ELR (cell line): Measurements from ENCODE around the gene WNT11.

ENCODE experiments used
- DNase-seq: peaks from one replicate; pipeline ENCODE4 v3.0.0-alpha.2; 2015; ENCODE audit warnings: low read depth

The WNT11 gene

DNA sequence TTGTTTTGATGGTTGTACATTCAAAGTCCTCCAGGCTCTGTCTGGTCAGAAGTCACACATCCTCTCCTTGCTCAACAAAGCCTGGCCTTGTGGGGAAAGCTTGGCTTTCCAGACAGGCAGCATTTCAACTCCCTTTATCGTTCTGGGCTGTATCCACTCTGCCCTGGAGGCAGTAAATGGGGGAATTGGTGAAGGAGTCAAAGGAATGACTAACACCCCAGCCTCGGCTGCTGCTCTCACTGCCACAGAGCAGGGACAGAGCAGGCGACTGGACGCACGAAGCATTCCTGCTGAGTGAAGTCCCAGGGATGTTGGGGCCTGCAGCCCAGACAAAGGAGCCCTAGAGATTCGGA lies 52.8 kb downstream of the WNT11 start:
- peak; percentile 75 for DNase-seq

DNA sequence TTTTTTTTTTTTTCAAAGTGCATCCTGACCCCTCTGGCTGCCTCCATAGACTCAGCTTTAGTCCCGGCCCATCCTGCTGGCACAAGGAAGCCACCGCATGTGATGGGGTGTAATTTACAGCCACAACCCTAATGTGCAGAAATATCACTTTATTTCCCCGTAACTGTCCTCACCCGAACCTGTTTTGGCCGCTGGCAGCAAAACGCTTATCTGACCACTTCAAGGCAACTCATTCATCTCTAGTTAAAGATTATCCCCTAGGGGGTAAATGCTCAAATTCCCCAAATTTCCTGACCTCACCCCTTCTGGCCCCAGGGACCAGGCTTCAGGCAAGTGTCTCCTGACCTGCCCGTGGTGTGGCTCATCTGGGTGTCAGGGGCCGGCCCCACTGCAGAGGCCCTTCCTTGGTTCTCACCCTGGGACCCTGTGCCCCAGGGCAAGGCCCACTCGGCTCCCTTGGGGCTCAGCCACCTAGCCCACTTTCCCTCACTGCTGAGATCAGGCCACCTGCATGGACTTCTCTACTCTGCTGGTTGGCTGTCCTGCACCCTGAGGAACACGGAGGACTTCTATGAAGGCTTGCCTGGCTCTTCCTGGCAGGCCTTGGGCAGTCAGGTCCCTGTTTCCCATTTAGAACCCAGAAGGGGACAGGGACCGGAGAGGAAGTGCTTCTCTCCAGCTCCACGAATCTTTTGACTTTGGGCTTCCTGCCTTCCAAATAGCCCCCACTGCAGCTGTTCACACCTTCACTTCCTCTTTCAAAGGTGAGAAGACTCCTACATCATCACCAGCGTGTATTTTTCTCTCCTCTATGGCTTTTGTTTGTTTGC lies 53.3 kb downstream of the WNT11 start:
- no peak for DNase-seq

DNA sequence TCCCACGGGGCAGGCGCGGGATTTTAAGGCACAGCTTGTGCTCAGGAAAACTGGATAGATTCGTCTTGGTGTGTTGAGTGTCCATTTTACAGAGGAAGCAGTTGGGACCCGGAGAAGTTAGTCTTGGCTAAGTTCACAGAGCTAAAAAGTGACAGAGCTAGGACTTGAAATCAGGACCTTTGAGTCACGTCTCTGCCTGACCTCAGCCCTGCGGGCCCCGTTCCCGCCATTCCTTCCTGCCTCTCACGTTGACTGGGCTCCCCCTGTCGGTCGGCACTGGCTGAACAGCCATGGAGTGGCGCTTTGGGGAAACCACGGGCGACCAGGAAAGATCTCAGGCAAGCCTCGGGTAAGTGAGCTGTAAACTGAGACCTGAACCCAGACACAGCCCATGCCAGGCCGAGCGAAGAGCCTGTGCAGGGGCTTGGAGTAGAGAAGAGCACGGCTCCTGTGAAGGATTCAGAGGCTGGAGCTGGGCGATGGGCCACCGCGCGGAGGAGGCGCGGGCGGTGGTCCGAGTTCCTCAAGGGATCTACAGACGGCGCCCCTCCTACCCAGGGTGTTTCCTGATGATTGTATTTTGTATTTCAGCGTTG lies 54.1 kb downstream of the WNT11 start:
- DNase-seq: peak; percentile 68

DNA sequence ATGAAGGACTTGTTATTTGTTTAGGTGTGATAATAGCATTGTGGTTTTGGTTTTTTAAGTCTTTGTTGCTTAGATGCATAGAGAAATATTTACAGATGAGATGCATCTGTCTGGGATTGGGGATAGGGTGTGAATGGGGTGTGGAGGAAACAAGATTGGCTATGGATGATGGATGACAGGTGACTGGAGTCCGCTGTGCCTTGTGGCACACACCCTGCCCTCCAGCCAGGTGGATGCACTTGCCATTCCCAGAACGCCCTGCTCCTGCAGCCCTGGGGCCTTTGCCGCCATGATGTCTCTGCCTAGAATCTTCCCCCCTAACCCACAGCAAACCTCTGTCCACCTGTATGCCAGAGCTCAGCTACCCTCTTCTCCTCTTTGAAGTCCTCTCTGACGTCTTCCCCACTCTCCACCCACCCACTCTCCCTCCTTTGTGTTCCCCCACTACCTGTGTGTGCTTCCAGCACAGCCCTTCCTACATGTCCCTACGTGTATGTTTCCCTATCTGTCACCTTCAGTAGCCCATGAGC lies 54.7 kb downstream of the WNT11 start:
- no peak for DNase-seq

DNA sequence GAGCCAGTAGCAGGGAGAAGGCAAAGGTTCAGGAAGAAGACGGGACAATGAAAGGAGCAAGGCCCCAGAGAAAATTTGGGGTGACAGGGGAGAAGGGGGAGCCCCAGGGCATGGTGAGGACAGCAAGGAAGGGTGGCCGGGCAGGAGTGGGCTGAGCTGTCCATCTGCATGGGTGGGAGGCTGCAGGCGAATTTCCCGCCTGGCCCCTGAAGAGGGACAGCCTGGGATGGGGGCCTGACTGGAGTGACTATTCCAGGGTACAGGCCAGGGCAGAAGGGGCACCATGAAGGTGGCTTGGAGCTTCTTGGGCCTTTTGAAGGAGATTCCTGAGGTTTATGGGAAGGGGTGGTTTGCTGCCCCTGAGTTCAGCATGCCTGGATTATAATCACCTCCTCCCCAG lies 56.2 kb downstream of the WNT11 start:
- DNase-seq: no peak

DNA sequence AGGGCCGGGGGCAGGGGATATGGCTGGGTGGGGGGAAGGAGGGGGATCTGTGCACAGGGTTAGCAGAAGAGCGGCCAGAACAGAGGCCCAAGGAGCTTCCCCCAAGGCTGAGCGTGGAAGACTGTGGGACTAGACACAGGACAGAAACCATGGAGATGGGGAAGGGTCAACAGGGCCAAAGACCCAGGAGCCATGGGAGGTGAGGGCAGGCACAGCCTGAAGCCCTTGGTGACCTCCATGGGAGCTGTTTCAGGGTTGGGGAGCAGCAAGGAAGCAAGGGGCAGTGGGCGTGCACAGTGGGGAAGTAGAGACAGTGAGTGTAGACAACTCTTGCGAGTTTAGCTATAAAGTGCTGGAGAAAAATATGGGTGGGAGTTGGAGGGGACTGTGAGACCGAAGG lies 56.6 kb downstream of the WNT11 start:
- no peak for DNase-seq

DNA sequence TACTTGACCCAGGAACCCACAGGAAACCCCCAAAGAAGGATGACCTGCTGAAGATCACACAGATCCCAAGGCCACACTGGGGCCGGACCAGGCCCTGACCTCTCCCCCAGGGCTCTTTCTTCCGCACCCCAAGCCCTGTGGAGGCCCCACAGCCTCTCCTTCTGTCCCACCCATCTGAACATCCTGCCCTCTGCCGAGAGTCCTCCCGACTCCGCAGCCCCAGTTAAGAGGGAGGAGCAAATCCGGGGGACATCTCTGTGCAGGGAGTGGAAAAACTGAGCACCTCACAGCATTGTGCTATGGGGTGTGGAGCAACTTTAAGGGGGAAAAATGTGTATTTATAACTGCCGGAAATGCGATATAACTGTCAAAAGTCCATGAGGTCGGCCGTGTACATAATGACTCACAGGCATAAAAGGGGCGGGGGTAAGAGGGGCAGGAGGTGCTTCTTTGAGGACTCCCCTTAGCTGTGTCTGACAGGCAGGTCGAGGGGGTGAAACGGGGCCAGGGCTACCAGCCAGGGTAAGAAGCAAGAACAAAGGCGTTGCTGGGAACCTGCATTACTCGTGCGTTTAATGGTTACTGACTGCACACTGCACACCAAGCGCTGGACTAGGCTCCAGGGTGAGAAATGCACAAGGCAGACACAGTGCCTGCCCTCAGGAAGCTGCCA lies 57.2 kb downstream of the WNT11 start:
- DNase-seq: no peak

DNA sequence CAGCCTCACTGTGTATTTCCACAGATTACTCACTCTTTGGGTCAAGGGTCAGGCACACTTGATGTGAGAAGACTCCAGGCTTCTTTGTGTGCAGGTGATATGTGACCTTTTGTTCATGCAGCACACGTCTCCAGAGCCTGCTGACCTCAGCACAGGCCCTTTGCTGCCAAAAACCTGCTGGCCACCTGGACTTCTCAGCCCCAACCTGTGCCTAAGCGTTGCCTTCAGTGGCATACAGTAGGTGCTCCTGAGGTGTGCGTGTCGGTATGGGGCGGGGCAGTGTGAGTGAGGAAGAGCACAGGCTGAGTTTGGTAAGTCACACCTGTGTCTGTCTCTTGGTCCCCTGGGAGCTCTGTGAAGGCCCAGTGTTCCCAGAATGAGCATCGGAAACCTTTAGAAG lies 58.1 kb downstream of the WNT11 start:
- no peak for DNase-seq

DNA sequence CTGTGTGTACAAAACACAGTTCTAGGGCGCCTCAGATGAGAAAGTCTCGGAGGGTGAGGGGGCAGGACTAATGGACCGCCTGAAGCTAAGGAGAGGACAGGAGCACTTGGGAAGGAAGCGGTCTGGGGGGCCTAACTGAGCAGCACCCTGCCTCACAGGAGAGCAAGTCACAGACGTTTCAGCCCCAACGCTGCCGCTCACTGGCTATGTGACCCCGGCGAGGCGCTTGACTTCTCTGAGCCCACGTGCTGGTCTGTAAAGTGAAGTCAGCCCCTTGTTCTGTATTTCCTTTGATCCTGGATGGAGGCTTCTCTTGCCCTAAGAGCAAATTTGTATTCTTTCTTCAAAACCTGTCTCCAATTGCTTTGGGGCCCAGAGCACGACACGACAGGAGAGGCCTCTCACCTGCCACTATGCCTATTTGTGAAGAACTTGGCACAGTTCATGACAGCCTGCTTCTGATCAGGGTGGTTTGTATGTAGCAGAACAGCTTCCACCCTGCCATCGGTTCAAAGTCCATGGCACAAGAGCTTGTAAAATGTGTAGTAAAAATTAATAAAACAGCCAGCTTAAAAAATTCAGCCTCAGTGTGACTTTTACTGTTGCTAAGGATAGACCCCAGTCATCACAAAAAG lies 59.1 kb downstream of the WNT11 start:
- no peak for DNase-seq

DNA sequence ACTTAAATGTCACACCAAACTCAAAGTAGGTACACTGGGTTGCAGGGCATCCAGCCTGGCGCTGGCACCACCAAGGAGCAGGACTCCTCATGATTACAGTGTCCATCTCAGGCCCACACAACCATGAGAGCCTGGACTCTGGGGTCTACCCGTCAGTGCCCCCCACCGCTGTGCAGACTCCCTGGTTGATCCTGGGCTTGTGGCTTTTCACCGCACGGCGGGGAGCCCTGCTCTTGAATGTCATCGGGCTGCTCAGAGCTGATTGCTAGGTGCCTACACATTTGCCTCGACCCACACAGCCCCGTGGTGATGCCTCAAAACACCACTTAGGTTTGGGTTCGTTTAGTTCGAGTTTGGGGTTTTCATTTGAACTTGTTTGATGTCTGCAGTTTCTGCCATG lies 63.0 kb downstream of the WNT11 start:
- no peak for DNase-seq

DNA sequence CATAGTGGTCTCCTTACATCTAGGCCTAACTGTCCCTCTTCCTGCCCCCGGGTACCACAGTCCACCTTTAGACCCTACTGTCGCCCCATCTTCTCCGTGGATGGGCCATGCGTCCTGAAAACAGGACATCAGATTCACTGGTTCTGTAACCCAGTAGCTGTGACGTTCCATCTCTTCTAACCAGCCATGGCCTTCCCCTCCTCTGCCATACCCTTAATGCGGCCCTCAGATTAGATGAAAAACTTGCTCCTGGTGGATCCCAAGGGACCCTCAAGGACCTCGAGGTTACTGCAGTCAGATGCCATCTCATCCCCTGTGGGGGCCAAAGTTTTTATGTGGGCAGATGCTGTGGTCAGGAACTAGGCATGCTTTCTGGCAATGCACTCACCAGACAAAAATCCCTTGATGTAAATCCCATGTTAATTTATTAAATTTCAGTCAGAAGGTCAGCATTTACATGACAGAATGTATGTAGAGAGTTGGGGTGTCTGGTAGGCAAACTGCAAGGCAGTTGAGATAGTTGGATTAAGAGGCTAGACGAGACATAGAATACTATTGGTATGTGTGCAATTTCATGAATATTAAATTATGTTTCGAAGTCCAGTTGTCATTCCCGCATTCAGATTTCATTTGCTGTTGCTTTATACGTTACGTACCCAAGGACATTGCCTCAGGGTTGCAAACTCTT lies 64.3 kb downstream of the WNT11 start:
- no peak for DNase-seq

DNA sequence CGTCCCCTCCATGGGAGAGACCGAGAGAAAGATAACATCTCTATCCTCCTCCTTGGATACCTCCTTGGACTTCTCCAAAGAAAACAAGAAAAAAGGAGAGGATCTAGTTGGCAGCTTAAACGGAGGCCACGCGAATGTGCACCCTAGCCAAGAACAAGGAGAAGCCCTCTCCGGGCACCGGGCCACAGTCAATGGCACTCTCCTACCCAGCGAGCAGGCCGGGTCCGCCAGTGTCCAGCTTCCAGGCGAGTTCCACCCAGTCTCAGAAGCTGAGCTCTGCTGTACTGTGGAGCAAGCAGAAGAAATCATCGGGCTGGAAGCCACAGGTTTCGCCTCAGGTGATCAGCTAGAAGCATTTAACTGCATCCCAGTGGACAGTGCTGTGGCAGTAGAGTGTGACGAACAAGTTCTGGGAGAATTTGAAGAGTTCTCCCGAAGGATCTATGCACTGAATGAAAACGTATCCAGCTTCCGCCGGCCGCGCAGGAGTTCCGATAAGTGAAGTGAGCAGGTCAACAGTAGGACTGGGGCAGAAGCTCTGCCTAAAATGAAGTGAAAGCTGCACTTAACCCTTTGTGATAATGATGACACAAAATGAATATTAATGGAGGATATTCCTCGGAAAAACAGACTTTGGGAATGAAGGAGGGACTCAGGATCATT lies 65.3 kb downstream of the WNT11 start:
- DNase-seq: no peak

DNA sequence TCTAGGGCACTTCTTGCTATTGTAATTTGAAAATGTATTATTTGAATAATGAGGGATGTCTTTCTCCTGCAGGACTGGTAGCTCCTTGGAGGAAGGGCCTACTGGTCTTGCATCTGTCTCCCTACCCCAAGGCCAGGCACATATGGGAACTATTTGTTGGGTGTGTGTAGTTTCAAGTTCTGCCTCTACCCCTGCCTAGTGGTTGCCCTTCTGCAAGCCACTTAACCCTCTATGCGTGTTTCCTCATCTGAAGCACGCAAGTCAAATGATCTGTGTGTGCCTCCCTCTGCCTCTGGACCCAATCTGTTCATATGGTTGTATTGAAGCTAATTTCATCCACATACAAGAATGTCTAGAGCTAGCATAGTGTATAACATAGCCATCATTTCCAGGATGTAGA lies 67.0 kb downstream of the WNT11 start:
- DNase-seq: no peak
